ENCODE data around the gene CSNK1G2. TPM values are rescaled to one million over a fixed set of nuclear protein-coding genes. Genes with fewer than 3 reads are reported as not detected.

CSNK1G2 gene
- total RNA-seq, 1 donor from 2014 or later, result 53.4 TPM

DNA sequence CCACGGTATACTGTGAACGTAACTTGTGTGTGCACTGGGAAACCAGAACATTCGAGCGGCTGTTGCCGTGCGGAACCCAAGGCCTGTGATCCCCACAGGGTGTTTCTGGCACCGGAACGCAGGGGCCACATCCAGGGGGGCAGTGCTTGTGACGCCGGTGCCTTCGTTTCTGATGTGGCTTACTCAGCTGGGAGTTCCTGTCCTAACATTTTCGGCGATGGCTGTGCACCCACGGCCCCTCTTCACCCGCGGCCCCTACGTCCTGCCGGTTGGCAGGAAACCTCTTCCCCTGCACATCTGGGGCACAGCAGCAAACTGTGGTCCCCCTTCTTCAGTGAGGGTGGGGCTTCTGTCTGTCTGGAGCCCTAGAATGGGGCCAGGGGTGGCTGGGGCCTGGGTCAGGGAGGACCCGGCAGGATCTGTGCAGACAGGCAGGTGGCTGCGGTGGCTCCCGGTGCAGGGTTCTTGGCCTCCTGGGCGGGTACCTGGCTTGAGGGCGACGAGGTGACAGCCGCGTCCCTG, 26.2 kb downstream of the CSNK1G2 start:
- DNase-seq (ENCODE audit: low spot score), result no peak

DNA sequence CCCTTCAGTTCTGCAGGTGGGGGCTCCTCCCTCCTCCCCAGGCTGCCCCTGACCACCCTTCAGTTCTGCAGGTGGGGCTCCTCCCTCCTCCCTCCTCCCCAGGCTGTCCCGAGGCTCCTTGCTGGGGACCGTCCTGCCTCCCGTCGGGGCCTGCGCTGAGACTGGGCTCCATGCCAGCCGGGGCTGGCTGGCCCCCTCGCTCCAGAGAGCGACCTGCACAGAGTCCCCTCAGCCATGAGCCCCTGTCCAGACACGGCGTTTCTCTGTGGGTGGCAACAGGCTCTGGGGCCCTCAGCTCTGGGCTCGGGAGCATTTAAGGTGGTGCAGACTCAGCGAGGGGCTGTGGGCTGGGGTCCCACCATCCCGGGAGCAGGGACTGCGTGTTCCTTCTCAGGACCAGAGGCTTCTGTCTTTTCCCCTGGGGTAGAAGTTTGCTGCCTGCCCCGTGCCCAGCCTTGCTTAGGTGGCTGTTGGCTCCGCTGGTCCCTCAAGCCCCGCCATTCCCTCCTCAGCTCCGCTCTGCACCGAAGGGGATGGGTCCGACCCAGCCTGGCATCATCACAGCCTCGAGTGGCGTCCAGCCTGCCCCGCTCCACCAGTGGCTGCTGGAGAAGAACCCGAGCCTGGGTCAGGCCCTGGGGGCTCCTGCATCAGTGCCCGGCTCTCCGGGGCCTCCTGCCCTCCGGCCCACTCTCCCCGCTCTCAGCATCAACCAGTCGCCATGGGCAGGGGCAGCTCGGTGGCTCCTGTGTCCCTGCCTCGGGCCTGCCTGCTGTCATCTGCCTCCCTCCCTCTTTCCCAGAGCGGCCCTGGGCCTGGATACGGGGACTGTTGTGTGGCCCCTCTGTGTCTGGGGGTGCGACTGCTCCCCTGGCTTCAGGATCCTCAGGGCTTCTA, 27.6 kb downstream of the CSNK1G2 start:
- DNase-seq (ENCODE audit: low spot score), result no peak

DNA sequence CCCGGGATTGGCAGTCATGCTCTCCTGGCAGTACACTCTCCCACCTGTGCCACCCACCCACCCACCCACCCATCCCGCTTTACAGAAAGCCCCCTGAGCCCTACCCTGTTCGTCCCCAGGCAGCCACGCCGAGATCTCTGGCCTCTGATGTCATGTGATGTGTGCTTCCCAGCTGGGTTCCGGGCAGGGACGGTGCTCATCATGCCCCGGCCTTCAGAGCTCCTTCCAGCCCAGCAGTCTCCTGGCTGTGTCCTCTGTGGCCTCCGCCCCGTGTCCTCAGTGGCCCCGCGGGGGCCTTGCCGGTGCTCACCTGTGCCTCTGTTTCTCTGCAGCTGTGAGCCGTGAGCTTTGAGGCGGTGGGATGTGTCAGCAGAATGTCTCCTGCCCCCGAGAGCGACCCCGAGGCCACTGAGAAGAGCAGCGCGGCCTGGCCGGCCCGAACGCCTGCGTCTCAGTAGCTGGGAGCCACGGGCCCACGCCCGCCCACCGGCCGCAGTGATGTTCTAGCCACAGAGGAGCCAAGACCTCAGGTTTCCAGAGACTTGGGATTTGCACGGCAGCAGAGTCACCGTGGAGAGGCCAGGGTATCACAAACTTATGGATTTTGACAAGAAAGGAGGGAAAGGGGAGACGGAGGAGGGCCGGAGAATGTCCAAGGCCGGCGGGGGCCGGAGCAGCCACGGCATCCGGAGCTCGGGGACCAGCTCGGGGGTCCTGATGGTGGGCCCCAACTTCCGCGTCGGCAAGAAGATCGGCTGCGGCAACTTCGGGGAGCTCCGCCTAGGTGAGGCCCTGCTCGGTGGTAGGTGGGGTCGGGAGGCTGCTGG, 28.4 kb downstream of the CSNK1G2 start:
- no peak for DNase-seq (ENCODE audit: low spot score)

DNA sequence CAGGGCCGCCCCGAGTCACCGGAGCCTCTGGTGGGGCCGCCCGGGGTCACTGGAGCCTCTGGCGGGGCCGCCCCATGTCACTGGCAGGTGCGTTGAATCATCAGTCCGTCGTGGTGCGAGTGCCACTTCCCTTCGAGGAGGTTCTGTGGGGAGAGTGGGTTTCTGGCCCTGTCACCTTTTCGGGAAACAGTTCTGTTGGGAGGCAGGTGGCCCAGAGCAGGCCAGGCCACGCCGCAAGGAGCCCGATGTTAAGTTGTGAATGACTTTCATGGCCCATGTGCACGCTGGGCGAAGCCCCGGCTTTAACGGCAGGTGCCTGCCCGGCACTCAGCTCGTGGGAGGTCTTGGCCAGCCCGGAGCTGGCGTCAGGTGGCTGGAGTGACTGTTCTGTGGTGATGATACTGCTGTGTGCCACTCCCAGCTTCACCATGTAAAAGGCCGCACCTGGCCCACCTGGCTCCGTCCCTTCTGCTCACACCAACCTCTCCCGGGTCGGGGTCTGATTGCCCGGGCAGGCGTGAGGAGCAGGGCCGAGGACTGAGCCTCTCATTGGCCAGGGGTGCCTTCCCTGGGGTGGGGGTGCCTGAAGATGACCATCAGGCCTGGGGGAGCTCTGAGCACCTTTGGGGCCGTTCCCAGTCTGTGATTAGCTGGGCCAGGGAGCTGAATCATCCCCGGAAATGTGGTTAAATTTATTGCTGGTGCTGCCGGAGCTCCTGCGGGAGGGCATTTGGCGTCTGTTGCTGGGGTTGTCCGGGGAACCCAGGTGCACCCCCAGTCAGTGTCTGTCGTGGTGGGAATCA, 29.2 kb downstream of the CSNK1G2 start:
- DNase-seq (ENCODE audit: low spot score), result no peak

DNA sequence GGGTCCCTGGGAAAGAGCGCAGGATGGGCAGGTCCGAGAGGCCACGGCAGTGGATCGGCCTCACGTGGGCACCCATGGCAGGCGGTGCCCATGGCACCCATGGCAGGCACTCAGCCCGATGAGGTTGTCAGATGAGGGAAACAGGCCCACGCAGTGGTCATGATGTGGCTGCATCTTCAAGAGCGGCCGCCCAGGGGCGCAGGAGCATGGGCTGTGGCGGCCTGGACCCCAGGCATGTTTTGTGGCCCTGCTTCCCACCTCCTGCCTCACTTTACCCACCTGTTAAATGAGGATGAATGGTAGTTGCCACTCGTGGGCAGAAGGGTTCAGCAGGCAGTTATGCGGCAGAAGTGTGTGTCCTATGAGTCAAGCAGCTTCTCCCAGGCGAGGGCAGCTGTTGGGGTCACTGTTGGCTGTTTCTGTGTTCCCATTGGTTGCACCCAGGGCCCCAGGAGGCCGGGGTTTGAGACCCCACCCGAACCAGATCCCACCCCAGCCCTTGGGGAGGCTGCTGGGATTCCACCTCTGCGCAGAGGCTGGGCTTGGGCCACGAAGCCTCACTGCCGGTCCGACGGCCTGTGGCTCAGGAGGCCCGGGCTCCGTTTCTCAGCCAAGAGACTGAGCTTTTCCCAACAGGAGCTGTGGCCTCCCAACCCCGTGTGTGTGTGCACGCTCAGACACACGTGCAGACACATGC, 30.0 kb downstream of the CSNK1G2 start:
- DNase-seq (ENCODE audit: low spot score), result no peak

DNA sequence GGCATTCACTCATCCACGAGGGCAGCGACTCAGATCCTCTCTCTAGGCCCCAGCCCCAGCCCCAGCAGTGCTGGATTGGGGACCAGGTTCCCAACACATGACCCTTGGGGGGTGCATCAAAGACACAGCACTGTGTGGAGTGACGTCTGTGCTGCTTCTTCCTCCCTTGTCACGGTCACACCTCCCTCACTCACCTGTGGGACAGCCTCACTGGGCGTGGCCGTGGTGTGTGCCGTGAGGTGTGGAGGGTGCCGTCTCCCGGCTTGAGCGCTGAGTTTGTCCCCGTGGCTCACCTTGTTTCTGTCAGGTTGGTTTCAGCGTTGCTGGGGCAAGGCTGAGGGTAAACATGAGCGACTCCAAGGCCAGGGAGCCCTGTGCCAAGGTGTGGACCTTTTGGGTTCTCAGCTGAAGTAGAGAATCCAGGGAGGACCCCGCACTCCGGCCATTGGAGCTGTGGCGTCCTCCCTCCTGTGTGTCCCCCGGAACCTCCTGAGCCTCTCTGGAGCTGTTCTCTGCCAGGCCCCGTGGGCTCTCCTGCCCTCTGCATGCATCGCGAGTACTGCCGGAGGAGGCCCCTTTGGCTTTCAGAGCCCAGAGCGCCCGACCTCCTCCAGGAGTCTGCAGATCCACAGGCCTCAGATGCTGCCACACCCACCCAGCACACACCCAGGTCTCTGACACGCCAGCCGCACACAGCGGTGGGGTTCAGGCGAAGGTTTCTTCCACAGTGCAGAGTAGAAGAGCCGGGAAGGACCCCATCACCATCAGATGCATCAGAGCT, 33.6 kb downstream of the CSNK1G2 start:
- DNase-seq (ENCODE audit: low spot score), result no peak

DNA sequence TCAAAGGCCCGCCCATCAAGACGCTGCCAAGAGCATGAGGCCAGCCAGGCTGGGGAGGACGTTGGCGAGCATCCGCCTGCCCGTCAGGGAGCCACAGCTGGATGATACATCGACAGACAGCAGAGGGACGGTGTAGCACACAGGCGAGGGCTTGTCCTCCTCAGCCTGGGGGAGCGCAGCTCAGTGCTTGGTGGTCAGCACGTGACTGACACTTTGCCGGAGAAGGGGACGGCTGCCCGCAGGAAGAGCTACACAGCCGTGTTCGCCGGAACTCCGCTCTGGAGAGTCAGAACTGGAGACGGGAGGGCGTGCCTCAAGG, 34.1 kb downstream of the CSNK1G2 start:
- DNase-seq (ENCODE audit: low spot score), result no peak

DNA sequence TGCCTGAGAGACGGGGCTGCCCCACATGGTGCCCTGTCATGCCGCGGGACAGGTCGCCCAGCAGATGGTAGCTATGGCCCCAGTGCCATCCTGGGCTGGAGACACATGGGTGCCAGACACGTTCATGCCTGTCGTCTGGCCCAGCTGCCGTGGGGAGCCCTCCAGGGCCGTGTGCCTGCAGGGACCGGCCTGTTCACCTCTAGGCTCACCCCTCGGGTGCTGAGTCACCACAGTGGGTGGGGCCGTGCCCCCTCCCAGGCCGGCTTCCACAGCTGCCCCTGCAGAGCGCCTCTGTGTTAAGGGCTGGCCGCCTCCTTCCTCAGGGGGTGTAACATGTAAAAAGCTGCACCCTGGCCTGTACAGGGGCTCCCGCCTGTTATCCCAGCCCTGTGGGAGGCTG, 36.1 kb downstream of the CSNK1G2 start:
- no peak for DNase-seq (ENCODE audit: low spot score)

DNA sequence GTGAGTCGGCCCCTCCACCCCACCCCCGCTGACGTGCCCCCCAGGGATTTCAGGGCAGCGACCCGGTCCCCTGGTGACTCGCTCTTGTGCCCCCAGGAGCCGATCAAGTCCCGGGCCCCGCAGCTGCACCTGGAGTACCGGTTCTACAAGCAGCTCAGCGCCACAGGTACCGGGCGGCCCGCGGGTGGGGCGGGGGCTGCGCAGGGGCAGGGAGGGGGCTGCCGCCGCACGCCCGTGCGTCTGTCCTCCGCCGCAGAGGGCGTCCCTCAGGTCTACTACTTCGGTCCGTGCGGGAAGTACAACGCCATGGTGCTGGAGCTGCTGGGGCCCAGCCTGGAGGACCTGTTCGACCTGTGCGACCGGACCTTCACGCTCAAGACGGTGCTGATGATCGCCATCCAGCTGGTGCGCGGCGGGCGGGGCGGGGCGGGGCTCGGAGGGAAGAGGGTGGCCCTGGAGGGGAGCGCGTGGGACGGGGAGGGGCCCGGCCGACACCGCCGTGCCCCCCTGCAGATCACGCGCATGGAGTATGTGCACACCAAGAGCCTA, 37.4 kb downstream of the CSNK1G2 start:
- DNase-seq (ENCODE audit: low spot score), result no peak

DNA sequence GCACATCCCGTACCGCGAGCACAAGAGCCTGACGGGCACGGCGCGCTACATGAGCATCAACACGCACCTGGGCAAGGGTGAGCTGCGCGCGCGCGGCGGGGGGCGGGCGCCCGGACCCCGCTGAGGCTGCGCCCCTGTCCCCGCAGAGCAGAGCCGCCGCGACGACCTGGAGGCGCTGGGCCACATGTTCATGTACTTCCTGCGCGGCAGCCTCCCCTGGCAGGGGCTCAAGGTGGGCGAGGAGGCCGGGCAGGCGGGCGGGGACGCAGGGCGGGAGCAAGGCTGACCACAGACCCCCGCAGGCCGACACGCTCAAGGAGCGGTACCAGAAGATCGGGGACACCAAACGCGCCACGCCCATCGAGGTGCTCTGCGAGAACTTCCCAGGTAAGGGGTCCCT, 38.0 kb downstream of the CSNK1G2 start:
- DNase-seq (ENCODE audit: low spot score), result no peak

DNA sequence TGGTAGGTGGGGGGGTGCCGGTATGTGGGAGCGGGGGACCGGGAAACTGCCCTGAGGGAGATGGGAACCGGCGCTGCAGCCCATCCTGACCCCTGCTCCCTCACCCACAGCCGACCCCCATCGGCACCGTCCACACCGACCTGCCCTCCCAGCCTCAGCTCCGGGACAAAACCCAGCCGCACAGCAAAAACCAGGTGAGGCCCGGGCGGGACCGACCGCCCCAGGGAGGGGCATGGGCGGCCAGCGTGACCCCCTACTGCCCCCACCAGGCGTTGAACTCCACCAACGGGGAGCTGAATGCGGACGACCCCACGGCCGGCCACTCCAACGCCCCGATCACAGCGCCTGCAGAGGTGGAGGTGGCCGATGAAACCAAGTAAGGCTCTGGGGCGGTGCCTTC, 38.7 kb downstream of the CSNK1G2 start:
- DNase-seq (ENCODE audit: low spot score), result no peak

DNA sequence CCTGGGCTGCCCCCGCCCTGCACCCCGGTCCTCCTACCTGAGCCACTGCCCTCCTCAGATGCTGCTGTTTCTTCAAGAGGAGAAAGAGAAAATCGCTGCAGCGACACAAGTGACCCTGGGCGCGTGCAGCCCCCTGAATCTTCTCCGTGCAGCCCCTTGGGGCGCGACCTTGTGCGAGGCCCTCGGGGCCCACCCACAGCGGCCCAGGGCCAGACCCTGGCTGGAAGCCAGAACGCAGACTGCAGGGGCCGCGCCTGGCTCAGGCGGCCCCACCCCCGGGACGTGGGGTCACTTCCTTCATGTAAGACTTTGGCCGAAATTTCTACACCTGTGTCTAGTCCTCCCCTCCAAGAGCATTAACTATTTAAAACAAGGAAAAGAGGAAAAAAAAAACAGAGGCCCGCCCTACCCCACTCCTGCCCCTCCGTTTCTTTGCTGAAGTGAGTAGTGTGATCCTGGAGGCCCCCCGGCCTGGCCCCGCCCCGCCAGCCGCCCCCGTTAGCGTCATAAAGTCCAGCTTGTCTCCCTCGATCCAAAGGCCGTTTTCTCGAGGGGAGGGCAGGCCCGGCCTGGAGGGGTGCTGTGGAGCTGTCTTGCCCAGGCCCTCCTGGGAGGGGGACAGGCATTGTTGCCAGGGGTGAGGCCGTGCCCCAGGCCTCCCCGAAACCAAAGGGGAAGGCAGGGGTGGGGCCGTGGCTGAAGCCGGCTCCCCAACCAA, 39.3 kb downstream of the CSNK1G2 start:
- no peak for DNase-seq (ENCODE audit: low spot score)

DNA sequence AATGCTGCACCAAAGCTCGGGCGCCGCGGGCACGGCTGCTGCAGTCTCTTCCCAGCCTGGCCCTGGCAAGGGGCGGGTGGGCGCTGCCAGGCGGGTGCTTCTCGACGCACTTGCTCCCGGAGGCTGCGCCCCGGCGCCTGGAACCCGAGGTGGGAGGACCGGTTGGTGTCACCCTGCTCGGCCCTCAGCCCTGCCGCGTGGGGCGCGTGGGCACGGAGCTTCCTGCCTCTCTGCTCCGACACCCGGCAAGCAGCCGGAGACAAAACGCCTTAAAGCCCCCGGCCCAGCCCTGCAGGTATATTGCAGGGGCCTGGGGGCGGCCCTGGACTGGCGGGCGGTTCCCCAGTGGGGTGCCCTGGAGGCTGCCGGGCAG, 39.8 kb downstream of the CSNK1G2 start:
- no peak for DNase-seq (ENCODE audit: low spot score)

DNA sequence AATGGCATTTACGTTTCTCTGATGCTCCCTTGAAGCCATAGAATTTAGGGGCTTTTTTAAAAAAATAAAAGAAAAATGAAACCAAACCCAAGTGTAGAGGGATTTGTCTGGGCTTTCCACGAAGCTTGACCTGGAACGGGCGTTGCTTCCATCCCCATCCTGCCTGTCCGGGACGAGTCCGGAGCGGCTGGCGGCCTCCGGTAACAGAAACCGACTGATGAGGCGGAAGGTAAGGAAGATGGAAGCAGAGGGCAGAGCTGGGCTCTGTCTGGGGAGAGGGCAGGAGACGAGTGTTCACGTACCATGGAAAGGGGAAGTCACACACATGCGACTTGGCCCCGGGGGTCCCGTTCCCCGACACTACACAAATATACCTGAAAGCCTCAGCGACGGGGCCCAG, 40.3 kb downstream of the CSNK1G2 start:
- DNase-seq (ENCODE audit: low spot score), result no peak

DNA sequence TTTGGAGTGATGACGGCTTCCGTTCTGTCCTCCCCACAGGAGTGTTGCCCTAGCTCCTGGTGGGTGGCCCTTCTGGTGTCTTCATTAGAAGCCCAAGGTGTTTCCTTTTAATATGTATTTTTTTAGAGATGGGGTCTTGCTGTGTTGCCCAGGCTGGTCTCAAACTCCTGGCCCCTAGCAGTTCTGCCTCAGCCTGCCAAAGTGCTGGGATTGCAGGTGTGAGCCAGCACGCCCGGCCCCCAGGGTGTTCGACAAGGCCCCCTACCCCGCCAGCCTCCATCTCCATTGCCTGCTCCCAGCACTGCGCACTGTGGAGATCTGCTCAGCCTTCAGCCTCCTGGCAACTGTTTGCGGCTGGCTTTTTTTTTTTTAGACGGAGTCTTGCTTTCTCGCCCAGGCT, 43.4 kb downstream of the CSNK1G2 start:
- DNase-seq (ENCODE audit: low spot score), result no peak

DNA sequence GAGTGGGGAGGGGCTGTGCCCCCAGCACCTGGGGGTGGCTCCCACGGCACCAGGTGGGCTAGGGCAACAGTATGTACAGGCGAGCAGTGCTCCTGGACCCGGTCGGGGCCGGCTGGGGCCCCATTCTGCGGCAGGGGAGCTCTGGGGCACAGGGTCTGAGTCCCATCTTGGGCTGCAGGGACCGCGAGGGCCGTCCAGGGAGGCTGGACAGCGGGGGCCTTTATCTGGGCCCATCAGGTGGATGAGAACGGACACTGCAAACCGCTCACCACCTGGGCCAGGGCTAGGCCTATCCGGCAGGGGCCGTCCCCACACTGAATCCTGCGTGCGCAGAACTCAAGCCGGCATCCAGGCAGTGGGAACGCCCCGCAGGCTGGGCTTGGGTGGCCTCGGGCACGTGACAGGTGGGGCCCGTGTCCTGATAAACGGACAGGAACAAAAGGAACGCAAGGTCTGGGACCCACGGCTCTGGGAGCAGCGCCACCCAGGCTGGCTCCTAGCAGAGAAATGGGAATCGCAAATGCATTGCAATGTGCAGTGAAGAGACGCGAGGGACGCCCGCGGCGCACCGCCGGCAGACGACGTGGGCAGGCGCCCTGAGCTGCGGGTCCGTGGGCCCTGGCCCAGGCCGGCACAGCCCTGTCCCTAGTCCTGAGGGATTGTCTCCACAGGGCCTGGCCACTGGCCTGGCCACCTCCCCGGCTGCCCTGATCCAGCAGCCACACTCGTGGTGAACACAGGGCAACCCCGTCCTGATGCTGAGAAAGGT, 44.8 kb downstream of the CSNK1G2 start:
- no peak for DNase-seq (ENCODE audit: low spot score)

DNA sequence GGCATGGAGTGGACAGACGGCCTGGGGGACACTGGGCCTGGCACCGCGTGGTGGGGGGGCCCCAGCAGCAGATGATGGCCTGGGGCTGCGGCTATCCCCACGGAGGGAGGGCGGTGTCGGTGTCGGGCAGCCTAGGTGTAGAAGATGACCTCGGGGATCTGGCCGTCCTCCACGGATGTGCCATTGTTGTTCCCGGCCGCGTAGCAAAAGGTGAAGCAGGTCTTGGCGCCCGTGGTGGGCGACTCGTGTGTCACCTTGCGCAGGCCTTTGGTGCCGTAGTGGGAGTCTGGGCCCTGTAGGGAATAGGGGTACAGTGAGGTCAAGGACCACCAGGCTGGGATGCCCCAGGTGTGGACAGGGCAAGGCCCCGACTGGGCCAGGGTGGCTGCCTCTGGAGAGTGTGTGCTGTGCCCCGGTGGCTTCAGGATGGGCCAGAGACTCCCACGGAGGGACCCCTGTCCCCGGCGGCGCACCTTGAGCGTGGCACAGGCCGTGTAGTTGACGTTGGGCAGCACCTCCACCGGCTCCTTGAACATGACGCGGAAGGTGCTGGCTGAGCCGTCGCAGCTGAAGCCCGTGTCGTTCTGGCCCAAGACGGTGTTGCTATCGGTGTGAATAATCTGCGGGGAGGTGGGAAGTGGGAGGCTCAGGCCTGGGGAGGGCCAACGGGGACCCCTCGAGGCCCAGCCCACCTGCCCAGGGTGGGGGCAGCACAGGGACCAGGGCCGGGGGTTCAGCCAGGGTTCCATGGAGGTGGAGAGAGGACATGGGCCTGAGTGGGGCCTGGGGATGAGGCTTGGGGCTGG, 45.6 kb downstream of the CSNK1G2 start:
- no peak for DNase-seq (ENCODE audit: low spot score)

Data from mesenteric fat pad (tissue), 1 donor.